Brain microvascular endothelial cell (primary cell): ENCODE data around the gene URB2.

Experiments used
- DNase-seq: peaks from one replicate; pipeline ENCODE4 v3.0.0-alpha.2; 2020
- H3K27ac ChIP-seq: fragments of 250-450 bp; sonication (Bioruptor Pico); 2 replicates; pipeline ENCODE4 v1.5.1; 2020; ENCODE audit warnings: mild to moderate bottlenecking, moderate library complexity
- H3K27me3 ChIP-seq: fragments of 250-450 bp; sonication (Bioruptor Pico); replicated peaks from 2 replicates; pipeline ENCODE4 v1.5.1; 2020; ENCODE audit warnings: mild to moderate bottlenecking
- H3K36me3 ChIP-seq: fragments of 250-450 bp; sonication (Bioruptor Pico); replicated peaks from 2 replicates; pipeline ENCODE4 v1.5.1; 2020; ENCODE audit warnings: mild to moderate bottlenecking
- H3K4me3 ChIP-seq: 2 replicates; pipeline ENCODE4 v1.5.1; 2011; ENCODE audit warnings: low read depth, mild to moderate bottlenecking, control low read depth, low read length, moderate library complexity
- CTCF ChIP-seq: IDR thresholded peaks from 2 replicates; pipeline ENCODE4 v1.5.1; 2011; ENCODE audit warnings: low read depth, mild to moderate bottlenecking, moderate library complexity, low read length, control low read depth, inconsistent platforms; ENCODE audit errors: missing control alignments
- in situ Hi-C: cut with HindIII; loops from 2 replicates; pipeline ENCODE4 v1.10.0; 2017; ENCODE audit warnings: low sequenced_read_pairs, low pct_ligation_motif_present

URB2 gene

GRCh38 chr1:229690662-229691061, 64.6 kb downstream of the URB2 start:
- no peaks in the 10 kb centered on the region for H3K27me3 ChIP-seq
- in situ Hi-C loops: no loop called here
- H3K36me3 ChIP-seq: no peaks in the 10 kb centered on the region

GRCh38 chr1:229691362-229691761, 65.3 kb downstream of the URB2 start:
- Histone ChIP-seq H3K4me3 (no peak overlapping the region), H3K36me3 (no peaks in the 10 kb centered on the region), H3K27me3 (no peaks in the 10 kb centered on the region), H3K27ac (no peak overlapping the region)
- in situ Hi-C loops: no loop called here
- TF ChIP-seq CTCF: no peak
- DNase-seq: no peak

More at GRCh38 chr1:229690662-229691061, 64.6 kb downstream of the URB2 start:
- no peak overlapping the region for H3K27ac ChIP-seq
- DNase-seq: no peak
- TF ChIP-seq CTCF: no peak
- H3K4me3 ChIP-seq: no peak overlapping the region

GRCh38 chr1:229693129-229693900, 67.3 kb downstream of the URB2 start:
- no peak overlapping the region for H3K27ac ChIP-seq
- no peaks in the 10 kb centered on the region for H3K27me3 ChIP-seq
- in situ Hi-C loops: no loop called here
- DNase-seq: no peak
- TF ChIP-seq CTCF: no peak
- H3K36me3 ChIP-seq: no peaks in the 10 kb centered on the region
- no peak overlapping the region for H3K4me3 ChIP-seq

GRCh38 chr1:229694053-229694693, 68.1 kb downstream of the URB2 start:
- H3K4me3 ChIP-seq: no peak overlapping the region
- DNase-seq: peak; percentile 69
- H3K27me3 ChIP-seq: no peaks in the 10 kb centered on the region
- H3K36me3 ChIP-seq: no peaks in the 10 kb centered on the region
- no peak for TF ChIP-seq CTCF
- no peak overlapping the region for H3K27ac ChIP-seq
- in situ Hi-C loops: no loop called here

- H3K36me3 ChIP-seq: no peaks in the 10 kb centered on the region
- no peaks in the 10 kb centered on the region for H3K27me3 ChIP-seq
- H3K4me3 ChIP-seq: no peak overlapping the region
- TF ChIP-seq CTCF: no peak
- H3K27ac ChIP-seq: no peak overlapping the region
- in situ Hi-C loops: no loop called here
- no peak for DNase-seq
Measured at GRCh38 chr1:229696385-229696784, 70.3 kb downstream of the URB2 start.
